Smooth muscle cell of the brain vasculature (primary cell): Measurements from ENCODE around the gene GPR137B.
"Not testable (repeated sequence)": the region's sequence is repeated elsewhere in the genome, so short reads cannot be mapped to it uniquely, and the experiment has no call there.

ENCODE experiments used
- DNase-seq: peaks from one replicate; pipeline ENCODE4 v3.0.0-alpha.2; 2012; ENCODE audit warnings: low read depth, low spot score

GPR137B gene

DNA sequence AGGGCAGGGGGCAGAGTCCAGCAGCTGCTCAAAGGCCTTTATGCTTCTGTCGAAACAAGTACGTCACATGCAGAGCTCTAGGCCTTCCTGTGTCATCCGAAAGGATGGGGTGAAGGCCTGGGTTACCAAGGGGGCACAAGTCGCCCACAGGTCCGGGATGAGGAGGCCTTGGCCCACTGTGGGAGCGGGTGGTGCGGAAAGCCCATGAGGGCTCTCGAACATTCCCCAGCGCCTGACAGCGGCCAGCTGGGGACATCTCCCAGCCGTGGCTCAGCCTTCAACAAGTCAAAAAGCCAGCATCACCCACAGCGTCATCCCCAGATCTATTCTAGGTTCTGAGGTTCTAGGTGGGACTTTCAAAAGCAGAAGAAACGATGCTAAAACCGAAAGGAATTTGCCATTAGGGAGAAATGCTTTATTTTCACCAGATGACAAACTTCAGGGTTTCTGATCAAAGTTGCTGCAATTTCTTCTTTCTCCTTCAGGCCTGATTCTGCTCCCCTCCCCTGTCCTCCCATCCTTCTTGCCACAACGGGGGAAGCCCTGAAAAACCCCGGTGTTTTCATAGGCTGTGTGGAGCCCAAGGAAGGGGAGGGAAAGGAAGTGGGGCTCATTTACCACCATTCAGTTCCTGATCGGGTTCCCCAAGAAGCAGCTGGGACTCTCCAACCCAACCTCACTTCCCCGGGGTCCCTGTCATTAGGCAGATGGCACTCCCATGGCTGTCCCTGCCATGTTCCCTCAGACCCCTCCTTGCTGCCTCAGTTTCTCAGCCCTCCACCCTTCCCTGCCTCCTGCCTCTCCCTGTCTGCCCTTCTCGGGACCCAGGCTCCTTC, 17.6 kb downstream of the GPR137B start:
- DNase-seq: no peak

GRCh38 chr1:236160540-236161127, 18.3 kb downstream of the GPR137B start:
- DNase-seq: no peak

DNA sequence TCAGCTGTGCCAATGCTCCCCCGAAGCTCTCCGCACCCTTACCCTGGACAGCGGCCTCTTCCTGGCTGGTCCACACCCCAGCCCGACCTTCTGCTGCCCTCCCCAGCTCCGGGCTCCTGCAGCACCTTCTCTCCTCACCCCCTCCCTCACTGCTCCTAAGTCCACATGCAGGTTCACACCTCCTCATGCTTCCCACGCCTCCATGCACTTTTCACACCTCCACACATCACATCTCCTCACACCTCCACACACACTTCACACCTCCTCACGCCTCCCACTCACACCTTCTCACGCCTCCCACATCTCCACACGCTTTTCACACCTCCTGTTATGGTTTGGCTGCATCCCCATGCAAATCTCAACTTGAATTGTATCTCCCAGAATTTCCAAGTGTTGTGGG, 18.9 kb downstream of the GPR137B start:
- no peak for DNase-seq

GRCh38 chr1:236161755-236162154, 19.4 kb downstream of the GPR137B start:
- DNase-seq: not testable (repeated sequence)

DNA sequence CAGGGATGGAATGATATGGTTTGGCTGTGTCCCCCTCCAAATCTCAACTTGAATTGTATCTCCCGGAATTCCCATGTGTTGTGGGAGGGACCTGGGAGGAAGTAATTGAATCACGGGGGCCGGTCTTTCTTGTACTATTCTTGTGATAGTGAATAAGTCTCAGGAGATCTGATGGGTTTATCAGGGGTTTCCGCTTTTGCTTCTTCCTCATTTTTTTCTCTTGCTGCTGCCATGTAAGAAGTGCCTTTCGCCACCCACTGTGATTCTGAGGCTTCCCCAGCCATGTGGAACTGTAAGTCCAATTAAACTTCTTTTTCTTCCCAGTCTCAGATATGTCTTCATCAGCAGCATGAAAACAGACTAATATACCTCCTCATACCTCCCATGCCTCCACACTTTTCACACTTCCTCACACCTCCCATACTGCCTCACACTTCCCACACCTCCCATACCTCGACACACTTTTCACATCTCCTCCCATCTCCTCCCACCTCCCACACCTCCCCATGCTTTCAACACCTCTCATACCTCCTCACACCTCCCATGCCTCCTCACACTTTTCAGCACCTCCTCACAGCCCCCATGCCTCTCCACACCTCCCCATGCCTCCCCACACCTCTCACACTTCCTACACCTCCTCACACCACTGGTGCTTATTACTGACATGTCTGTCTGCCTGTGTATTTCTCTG, 21.3 kb downstream of the GPR137B start:
- no peak for DNase-seq

DNA sequence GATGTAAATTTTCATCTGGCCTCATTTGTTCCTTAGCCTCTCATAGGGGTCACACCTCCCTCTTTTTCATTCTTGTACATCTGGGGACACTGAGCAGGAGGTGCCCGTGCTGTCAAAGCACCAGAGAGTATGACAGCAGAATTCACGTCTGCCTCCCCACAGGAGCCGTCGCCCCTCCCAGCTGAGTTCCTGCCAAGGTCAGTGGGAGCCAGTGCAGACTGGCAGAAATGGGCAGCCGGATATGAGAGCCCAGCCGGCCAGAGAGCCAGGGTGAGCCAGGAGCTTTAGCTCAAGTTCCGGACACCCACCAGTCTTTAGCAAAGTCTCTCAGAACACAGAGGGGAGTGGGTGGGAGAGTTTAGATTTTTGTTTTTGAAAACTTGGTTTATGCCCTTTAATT, 21.9 kb downstream of the GPR137B start:
- no peak for DNase-seq

DNA sequence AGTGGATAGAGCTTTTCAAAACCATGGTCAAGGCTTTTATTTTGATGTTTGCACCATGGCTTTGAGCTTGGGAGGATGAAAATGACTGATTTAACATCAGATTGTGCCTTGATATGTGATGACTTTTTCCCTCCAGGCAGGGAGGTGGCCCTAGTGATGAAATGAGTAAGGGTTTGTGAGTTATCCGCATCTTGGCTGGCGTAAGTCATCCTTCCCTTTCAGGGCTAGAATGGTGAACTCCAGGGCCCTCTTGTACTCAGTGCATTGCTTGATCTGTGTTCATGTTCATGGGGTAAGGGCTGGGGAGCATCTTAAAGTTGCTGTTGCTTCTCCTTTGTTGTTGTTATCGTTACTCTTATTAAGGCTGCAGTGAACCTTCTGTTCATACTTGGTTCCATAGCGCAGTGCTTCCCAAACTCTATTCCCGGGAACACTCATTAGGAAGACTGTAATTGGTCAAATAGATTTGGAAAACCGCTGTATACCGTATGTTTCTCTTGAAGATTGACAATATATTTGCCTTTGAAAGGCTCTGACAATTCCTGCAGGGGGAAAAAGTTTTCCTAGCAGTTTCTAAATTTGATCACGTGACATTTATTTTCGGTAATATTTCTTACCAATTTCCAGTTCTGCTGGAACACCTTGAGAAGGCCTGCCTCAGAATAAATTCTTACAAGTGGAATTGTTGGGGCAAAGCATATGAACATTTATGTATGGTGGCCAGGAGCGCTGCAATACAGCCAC, 23.1 kb downstream of the GPR137B start:
- DNase-seq: no peak

DNA sequence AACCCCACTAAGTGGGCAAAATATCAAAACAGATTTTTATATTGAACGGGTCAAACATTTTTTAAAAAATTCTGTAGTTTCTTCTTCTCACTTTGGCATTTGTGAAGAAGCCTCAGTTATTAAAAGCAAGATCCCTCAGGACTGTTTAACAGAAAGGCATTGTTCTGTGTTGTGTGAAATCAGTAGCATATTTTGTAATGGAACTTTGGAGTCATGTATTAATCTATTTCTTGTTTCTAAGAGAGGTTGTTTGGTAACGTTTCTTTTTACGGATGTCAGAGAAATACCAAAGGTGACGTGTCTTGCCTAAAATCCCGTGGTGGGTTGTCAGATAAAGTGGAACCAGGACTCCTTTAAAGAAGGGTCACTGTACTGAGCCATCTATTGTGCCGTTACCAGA, 23.7 kb downstream of the GPR137B start:
- no peak for DNase-seq

- no peak for DNase-seq
Measured at GRCh38 chr1:236167154-236167553, 24.8 kb downstream of the GPR137B start.

DNA sequence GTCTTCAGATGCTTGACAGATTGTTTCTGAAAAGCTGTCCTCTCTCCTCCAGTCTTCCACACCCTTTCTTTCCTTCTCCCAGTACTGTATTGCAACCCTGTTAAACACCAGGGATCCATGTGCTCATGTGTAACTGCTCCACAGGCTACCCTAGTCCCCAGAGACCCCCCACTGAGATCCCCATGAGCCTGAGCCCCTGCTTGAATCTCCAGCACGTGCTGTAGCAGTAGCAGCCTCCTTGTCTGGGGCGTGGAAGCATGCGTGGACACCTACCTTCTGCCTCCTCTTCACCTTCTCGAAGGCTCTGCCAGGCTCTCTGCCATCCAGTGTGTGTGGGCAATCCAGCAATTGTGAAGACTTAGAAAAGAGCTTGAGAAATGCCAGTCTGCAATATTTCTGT, 25.2 kb downstream of the GPR137B start:
- DNase-seq: no peak

GRCh38 chr1:236168716-236169429, 26.5 kb downstream of the GPR137B start:
- peak; percentile 15 for DNase-seq

DNA sequence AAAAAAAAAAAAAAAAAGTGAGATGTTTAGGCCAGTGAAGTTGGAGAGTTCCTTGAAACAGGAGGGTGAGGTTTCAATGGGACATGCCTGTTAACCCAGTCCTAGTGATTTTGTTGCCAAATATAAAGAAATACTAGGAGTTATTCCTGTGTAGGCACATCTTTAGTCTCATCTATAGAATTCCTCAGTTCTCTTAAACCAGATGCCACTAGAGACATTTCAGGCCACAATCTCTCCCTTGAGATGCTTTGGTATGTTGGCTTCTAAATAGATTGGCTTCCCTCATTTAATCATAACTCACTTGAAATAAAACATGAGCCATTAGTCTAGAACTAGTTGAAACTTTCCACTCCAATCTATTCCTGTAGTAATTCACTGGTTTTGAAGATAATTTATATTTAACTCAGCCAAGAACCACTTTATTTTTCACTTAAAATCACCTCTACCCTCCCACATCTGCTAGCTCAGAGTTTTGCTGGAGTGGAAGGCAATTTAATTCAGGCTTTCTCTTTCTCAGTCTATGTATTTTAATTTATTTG, 29.8 kb downstream of the GPR137B start:
- DNase-seq: no peak

DNA sequence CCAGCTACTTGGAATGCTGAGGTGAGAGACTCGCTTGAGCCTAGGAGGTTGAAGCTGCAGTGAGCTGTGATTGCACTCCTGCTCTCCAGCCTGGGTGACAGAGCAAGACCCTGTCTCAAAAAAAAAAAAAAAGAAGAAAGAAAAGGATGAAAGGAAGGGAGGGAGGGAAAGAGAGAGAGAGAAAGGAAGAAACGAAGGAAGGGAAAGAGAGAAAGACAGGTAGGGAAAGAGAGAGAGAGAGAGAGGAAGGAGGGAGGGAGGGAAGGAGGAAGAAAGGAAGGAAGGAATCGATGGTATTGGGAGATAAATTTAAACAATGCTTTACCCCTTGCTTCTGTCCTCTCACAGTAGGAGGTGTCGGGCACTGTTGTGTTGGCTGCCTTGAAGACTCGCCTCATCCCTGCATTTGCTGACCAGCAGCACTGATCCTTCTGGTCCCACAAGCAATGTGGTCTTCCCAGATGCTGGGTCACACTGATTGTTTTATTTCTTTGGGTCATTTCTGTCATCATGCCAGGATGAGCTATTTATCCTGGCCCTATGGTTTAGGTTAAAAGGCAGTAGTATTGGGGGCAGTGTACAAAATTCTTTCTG, 30.9 kb downstream of the GPR137B start:
- no peak for DNase-seq

GRCh38 chr1:236175642-236176336, 33.5 kb downstream of the GPR137B start:
- DNase-seq: no peak

DNA sequence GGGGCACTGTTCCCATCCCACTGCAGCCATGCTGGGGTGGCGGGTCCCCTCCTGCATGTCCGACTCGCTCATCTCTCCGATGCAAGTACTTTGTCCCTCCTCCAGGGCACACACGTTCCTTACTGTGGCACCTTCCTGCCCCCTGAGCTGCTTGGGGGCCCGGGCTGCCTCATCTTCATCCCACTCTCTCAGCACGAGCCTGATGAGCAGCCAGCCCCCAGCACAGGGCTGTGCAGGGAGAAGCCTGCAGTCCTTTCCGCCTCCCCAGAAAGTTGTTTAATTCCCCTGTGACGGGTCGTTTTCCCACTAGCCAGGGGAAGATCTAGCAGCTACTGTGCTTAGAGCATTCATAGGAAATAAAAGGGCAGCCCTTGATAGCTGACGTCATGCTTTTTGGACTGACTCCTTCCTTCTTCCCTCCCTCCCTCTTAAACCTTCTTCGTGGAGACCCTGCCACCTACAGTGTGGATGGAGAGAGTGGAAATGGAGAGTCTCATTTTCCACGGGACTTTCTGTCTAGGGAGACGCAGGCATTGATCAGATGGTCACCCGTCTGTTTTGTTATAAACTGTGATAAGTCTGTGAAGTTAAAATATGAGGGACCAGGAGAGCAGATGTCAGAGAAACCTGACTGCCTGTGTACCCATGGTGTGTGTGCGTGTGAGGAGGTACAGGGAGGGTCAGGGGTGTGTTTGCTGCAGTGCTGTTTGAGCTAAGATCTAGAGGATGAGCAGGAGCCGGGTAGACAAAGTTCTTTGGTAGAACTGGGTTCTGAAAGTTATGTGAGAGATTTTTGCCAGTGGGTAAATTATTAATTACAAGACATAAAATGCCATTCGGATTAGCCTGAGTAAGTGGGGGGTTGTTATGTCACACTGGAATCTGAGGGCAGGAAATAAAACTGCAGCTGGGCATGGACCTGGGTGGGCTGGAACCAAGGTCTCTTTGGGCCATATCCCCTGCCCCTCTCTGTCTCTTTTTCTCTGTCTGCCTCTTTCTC, 34.3 kb downstream of the GPR137B start:
- no peak for DNase-seq

DNA sequence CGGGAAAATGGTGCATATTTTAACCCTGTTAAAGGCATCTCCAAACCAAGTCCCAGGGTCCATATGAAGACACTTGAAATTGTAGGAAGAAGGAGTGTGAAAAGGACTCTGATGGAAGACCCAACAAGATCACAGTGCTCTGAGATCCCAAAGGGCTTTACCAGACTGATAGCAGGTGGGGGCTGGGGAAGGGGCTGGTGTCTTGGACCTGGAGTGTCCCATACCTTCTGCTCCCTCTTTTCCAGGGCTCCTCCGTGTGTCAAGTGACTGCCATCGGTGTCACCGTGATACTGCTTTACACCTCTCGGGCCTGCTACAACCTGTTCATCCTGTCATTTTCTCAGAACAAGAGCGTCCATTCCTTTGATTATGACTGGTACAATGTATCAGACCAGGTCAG, 37.3 kb downstream of the GPR137B start:
- no peak for DNase-seq

DNA sequence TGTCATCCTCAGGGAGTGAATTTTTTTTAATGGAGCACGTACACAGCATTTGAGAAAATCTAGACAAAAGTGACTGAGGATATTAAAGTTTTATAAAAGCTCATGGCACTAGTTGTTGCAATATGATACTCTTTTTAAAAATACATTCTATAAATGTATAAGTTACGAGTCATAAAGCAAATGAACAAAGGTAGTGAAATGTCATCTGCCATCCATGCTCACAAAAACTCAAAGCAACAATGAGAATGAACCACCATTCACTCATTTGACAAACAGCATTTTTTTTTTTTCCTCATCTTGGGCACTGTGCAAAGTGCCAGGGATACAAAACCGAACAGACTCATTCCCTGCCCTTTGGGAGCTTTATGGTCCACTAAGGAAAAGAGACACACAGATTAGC, 38.7 kb downstream of the GPR137B start:
- no peak for DNase-seq

DNA sequence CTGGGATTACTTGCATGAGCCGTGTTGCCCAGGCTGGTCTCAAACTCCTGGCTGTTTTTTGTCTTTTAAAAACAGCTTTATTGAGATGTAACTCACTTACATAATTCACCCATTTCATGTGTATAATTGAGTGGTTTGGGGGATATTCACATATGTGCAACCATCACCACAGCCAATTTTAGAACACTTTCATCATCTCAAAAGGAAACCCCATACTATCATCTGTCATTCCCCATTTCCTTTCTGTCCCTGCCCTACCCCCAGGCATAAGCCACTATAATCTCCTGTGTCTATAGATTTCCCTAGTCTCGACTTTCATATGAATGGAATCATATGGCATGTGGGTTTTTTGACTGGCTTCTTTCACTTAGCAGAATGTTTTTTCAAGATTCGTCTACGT, 43.3 kb downstream of the GPR137B start:
- DNase-seq: no peak

DNA sequence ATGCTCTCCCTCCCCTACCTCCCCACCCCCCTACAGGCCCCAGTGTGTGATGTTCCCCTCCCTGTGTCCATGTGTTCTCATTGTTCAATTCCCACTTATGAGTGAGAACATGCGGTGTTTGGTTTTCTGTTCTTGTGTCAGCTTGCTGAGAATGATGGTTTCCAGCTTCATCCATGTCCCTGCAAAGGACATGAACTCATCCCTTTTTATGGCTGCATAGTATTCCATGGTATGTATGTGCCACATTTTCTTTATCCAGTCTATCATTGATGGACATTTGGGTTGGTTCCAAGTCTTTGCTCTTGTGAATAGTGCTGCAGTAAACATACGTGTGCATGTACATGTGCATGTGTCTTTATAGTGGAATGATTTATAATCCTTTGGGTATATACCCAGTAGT, 44.1 kb downstream of the GPR137B start:
- not testable (repeated sequence) for DNase-seq
